Measurements from ENCODE around the gene RBMS3.
"Not testable (repeated sequence)": the region's sequence is repeated elsewhere in the genome, so short reads cannot be mapped to it uniquely, and the experiment has no call there.

Gene RBMS3

GRCh38 chr3:29429055-29429679 is 148.3 kb downstream of the RBMS3 start:
- DNase-seq (ENCODE audit: low read depth), result no peak

- DNase-seq (ENCODE audit: low read depth), result no peak
These were observed 149.7 kb downstream of the RBMS3 start for GRCh38 chr3:29430558-29430971.

- no peak for DNase-seq (ENCODE audit: low read depth)
These were observed 155.9 kb downstream of the RBMS3 start for GRCh38 chr3:29436612-29437323.

- DNase-seq (ENCODE audit: low read depth), result no peak
These were observed 157.7 kb downstream of the RBMS3 start for GRCh38 chr3:29438580-29438979.

- DNase-seq (ENCODE audit: low read depth), result no peak
These were observed 159.8 kb downstream of the RBMS3 start for GRCh38 chr3:29440413-29441305.

- DNase-seq (ENCODE audit: low read depth), result no peak
These were observed 160.6 kb downstream of the RBMS3 start for GRCh38 chr3:29441422-29441821.

GRCh38 chr3:29447946-29448627 is 167.2 kb downstream of the RBMS3 start:
- DNase-seq (ENCODE audit: low read depth), result no peak

GRCh38 chr3:29451920-29452319 is 171.0 kb downstream of the RBMS3 start:
- no peak for DNase-seq (ENCODE audit: low read depth)

GRCh38 chr3:29452934-29453283 is 172.0 kb downstream of the RBMS3 start:
- no peak for DNase-seq (ENCODE audit: low read depth)

GRCh38 chr3:29453284-29454001 is 172.6 kb downstream of the RBMS3 start:
- no peak for DNase-seq (ENCODE audit: low read depth)

- no peak for DNase-seq (ENCODE audit: low read depth)
These were observed 173.3 kb downstream of the RBMS3 start for GRCh38 chr3:29454161-29454611.

- no peak for DNase-seq (ENCODE audit: low read depth)
These were observed 176.0 kb downstream of the RBMS3 start for GRCh38 chr3:29456901-29457300.

GRCh38 chr3:29463304-29463703 is 182.4 kb downstream of the RBMS3 start:
- no peak for DNase-seq (ENCODE audit: low read depth)

GRCh38 chr3:29465836-29466235 is 185.0 kb downstream of the RBMS3 start:
- DNase-seq (ENCODE audit: low read depth), result no peak

- DNase-seq (ENCODE audit: low read depth), result no peak
These were observed 185.6 kb downstream of the RBMS3 start for GRCh38 chr3:29466442-29466841.

- DNase-seq (ENCODE audit: low read depth), result no peak
These were observed 187.3 kb downstream of the RBMS3 start for GRCh38 chr3:29468187-29468586.

- DNase-seq (ENCODE audit: low read depth), result not testable (repeated sequence)
These were observed 192.8 kb downstream of the RBMS3 start for GRCh38 chr3:29473481-29474170.

GRCh38 chr3:29475305-29475840 is 194.5 kb downstream of the RBMS3 start:
- no peak for DNase-seq (ENCODE audit: low read depth)

- DNase-seq (ENCODE audit: low read depth), result no peak
These were observed 195.0 kb downstream of the RBMS3 start for GRCh38 chr3:29475854-29476253.

- DNase-seq (ENCODE audit: low read depth), result no peak
These were observed 197.7 kb downstream of the RBMS3 start for GRCh38 chr3:29478611-29479010.

- no peak for DNase-seq (ENCODE audit: low read depth)
These were observed 200.4 kb downstream of the RBMS3 start for GRCh38 chr3:29481249-29481648.
